Left ventricle myocardium inferior (tissue), 1 donor: ENCODE measurements around the gene TMED9. TPM values are rescaled to one million over a fixed set of nuclear protein-coding genes. Genes with fewer than 3 reads are reported as not detected.

Source experiments
- DNase-seq: peaks from one replicate; pipeline ENCODE4 v3.0.0-alpha.2; 2020
- H3K27ac ChIP-seq: fragments of 200-600 bp; replicated peaks from 2 replicates; pipeline ENCODE4 v1.8.0; 2021
- H3K27me3 ChIP-seq: fragments of 200-600 bp; 2 replicates; pipeline ENCODE4 v1.8.0; 2021; ENCODE audit warnings: low read depth
- H3K36me3 ChIP-seq: fragments of 200-600 bp; 2 replicates; pipeline ENCODE4 v1.8.0; 2021
- H3K4me1 ChIP-seq: fragments of 200-600 bp; 2 replicates; pipeline ENCODE4 v1.8.0; 2021
- H3K4me3 ChIP-seq: fragments of 200-600 bp; 2 replicates; pipeline ENCODE4 v1.8.0; 2021; ENCODE audit warnings: mild to moderate bottlenecking, moderate library complexity
- H3K9me3 ChIP-seq: fragments of 200-600 bp; replicated peaks from 2 replicates; pipeline ENCODE4 v1.8.0; 2021
- CTCF ChIP-seq: fragments of 200-600 bp; IDR thresholded peaks from 2 replicates; pipeline ENCODE4 v1.8.0; 2021; ENCODE audit warnings: antibody characterized with exemption, mild to moderate bottlenecking, borderline replicate concordance
- intact Hi-C: fragments of 100-400 bp; cut with micrococcal nuclease; formaldehyde crosslinking; loops from one replicate; pipeline ENCODE4 v1.11.0; 2022
- total RNA-seq: library from RNA; stranded (reverse); fragmentation: NEBNext Ultra II Directional; extraction: Animal tissue kit (Norgen Biotek cat#: 25700); gene quantifications from one replicate; pipeline ENCODE4 v1.2.1, GENCODE V29; 2021
- donor health status: DM: no; HTN: yes; CAD: no; lungs with severe emphysema.

Gene TMED9
- total RNA-seq, 1 donor from 2014 or later: 68.7 TPM

GRCh38 chr5:177606071-177607051 is 14.4 kb downstream of the TMED9 start:
- Histone ChIP-seq H3K36me3 (no peaks in the 10 kb centered on the region), H3K9me3 (no peaks in the 10 kb centered on the region), H3K4me3 (no peak overlapping the region), H3K4me1 (peaks cover 21% of the 10 kb centered on the region), H3K27ac (no peak overlapping the region), H3K27me3 (no peaks in the 10 kb centered on the region)
- TF ChIP-seq CTCF: no peak
- no peak for DNase-seq
- intact Hi-C loops: no loop called here

- no peak for TF ChIP-seq CTCF
- H3K9me3 ChIP-seq: no peaks in the 10 kb centered on the region
- intact Hi-C loops: no loop called here
Observed at GRCh38 chr5:177607115-177607451, 15.1 kb downstream of the TMED9 start.

DNA sequence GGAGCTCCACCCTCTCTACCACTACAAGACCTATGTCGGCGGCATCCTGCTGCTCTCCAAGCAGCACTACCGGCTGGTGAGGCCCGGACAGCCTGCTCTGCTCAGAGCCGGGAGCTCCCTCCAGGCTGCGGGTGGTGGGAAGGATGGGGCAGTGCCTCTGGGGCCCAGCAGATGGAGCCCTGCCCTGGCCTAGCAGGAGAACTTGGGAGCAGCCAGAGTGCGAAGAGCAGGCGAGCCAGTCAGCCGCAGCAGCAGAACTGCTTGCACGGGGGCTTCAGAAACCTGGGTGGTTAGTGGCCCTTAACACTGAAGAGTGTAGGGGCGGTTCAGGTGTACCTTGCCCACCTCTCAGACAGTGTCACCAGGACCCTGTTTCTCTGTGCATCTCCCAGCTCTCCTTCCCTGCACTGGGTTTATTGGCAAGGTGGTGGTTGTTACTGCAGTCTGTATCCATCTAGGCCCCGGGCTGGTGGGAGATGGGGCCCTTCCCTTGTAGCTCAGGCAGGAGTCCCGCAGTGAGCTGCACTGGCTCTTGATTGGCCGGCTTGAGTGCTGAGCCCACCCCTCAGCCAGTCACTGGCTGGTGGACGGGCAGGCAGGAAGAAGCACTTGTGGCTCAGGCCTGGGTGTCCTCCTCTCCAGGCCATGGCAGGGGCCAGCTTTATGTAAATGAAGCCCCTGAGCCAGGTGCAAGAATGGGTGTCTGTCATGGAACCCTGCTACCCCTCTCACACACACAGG is 15.6 kb downstream of the TMED9 start:
- Histone ChIP-seq H3K9me3 (no peaks in the 10 kb centered on the region), H3K4me1 (peaks cover 11% of the 10 kb centered on the region), H3K27me3 (no peaks in the 10 kb centered on the region), H3K27ac (no peak overlapping the region), H3K36me3 (no peaks in the 10 kb centered on the region), H3K4me3 (no peak overlapping the region)
- peak; percentile 69 for DNase-seq
- intact Hi-C loops: no loop called here
- TF ChIP-seq CTCF: peak; percentile 89

More at GRCh38 chr5:177607115-177607451, 15.1 kb downstream of the TMED9 start:
- Histone ChIP-seq H3K27me3 (no peaks in the 10 kb centered on the region), H3K27ac (no peak overlapping the region), H3K4me3 (no peak overlapping the region), H3K36me3 (no peaks in the 10 kb centered on the region), H3K4me1 (peaks cover 15% of the 10 kb centered on the region)
- DNase-seq: no peak

- no peaks in the 10 kb centered on the region for H3K9me3 ChIP-seq
- H3K36me3 ChIP-seq: no peaks in the 10 kb centered on the region
- no peak for DNase-seq
- H3K27ac ChIP-seq: no peak overlapping the region
- intact Hi-C loops: no loop called here
- H3K4me1 ChIP-seq: peaks cover 11% of the 10 kb centered on the region
- no peak for TF ChIP-seq CTCF
- no peak overlapping the region for H3K4me3 ChIP-seq
- no peaks in the 10 kb centered on the region for H3K27me3 ChIP-seq
Observed at GRCh38 chr5:177608243-177609075, 16.5 kb downstream of the TMED9 start.
